Liver (tissue), 9 donors: ENCODE measurements around the gene ADPRS. TPM values are rescaled to one million over a fixed set of nuclear protein-coding genes. Genes with fewer than 3 reads are reported as not detected.

ENCODE experiments used
- DNase-seq: peaks from one replicate; pipeline ENCODE4 v3.0.0-alpha.2; 2017; ENCODE audit warnings: low spot score
- H3K27ac ChIP-seq, 2 donors: one replicate each; pipeline ENCODE4 v1.7.0; 2013; ENCODE audit warnings: inconsistent platforms in 2 of 2, low read length in 2 of 2, control low read depth in 1 of 2, low read depth in 1 of 2, mild to moderate bottlenecking in 1 of 2
- H3K27me3 ChIP-seq, 4 donors: one replicate each; pipeline versions ENCODE4 v1.6.1 to v1.7.0; 2013; ENCODE audit warnings: low read length in 3 of 4, inconsistent platforms in 1 of 4, mild to moderate bottlenecking in 1 of 4, moderate library complexity in 1 of 4; ENCODE audit not compliant: control insufficient read depth in 4 of 4, insufficient read depth in 4 of 4
- H3K36me3 ChIP-seq, 4 donors: one replicate each; pipeline versions ENCODE4 v1.6.1 to v1.7.0; 2013; ENCODE audit warnings: low read length in 3 of 4, mild to moderate bottlenecking in 3 of 4, low read depth in 1 of 4, moderate library complexity in 1 of 4; ENCODE audit not compliant: control insufficient read depth in 4 of 4, insufficient read depth in 3 of 4
- H3K4me1 ChIP-seq, 4 donors: one replicate each; pipeline versions ENCODE4 v1.6.1 to v1.7.0; 2013; ENCODE audit warnings: low read length in 3 of 4, mild to moderate bottlenecking in 3 of 4, moderate library complexity in 1 of 4; ENCODE audit not compliant: control insufficient read depth in 4 of 4, insufficient read depth in 4 of 4
- H3K4me3 ChIP-seq, 3 donors: one replicate each; pipeline versions ENCODE4 v1.6.1 to v1.7.0; 2013; ENCODE audit warnings: low read length in 3 of 3, control low read depth in 1 of 3, low read depth in 1 of 3, mild to moderate bottlenecking in 1 of 3
- H3K9ac ChIP-seq, 2 donors: one replicate each; pipeline ENCODE4 v1.7.0; 2013; ENCODE audit warnings: low read length in 2 of 2, mild to moderate bottlenecking in 2 of 2, moderate library complexity in 2 of 2, control low read depth in 1 of 2, low read depth in 1 of 2
- H3K9me3 ChIP-seq, 4 donors: one replicate each; pipeline versions ENCODE4 v1.6.1 to v1.7.0; 2013; ENCODE audit warnings: low read length in 3 of 4; ENCODE audit not compliant: control insufficient read depth in 4 of 4
- ATF3 ChIP-seq: IDR thresholded peaks from 2 replicates; pipeline ENCODE4 v1.6.1; 2016; ENCODE audit warnings: antibody characterized with exemption
- CTCF ChIP-seq: fragments of 150-350 bp; IDR thresholded peaks from 2 replicates; pipeline ENCODE4 v1.5.1; 2017; ENCODE audit warnings: improper control_type of control experiment, low read depth, low read length; ENCODE audit not compliant: missing input control
- EGR1 ChIP-seq, 2 donors: IDR thresholded peaks; 2 replicates each; pipeline ENCODE4 v1.6.1; 2016 to 2018; ENCODE audit warnings: antibody characterized with exemption in 2 of 2, low read depth in 2 of 2
- FOXA1 ChIP-seq: IDR thresholded peaks from 2 replicates; pipeline ENCODE4 v1.6.1; 2016; ENCODE audit warnings: antibody characterized with exemption
- FOXA2 ChIP-seq: IDR thresholded peaks from 2 replicates; pipeline ENCODE4 v1.6.1; 2016; ENCODE audit warnings: antibody characterized with exemption
- GABPA ChIP-seq, 2 donors: IDR thresholded peaks in 1 of 2; conservative IDR thresholded peaks in 1 of 2; 2 replicates each; pipeline ENCODE4 v1.6.1; 2016; ENCODE audit warnings: antibody characterized with exemption in 2 of 2, mild to moderate bottlenecking in 1 of 2, moderate library complexity in 1 of 2
- HNF4A ChIP-seq, 2 donors: conservative IDR thresholded peaks; 2 replicates each; pipeline ENCODE4 v1.6.1; 2016; ENCODE audit warnings: antibody characterized with exemption in 2 of 2, mild to moderate bottlenecking in 2 of 2
- HNF4G ChIP-seq: IDR thresholded peaks from 2 replicates; pipeline ENCODE4 v1.6.1; 2016; ENCODE audit warnings: antibody characterized with exemption
- JUND ChIP-seq, 2 donors: IDR thresholded peaks; 2 replicates each; pipeline ENCODE4 v1.6.1; 2016; ENCODE audit warnings: antibody characterized with exemption in 2 of 2
- MAX ChIP-seq: IDR thresholded peaks from 2 replicates; pipeline ENCODE4 v1.6.1; 2016; ENCODE audit warnings: antibody characterized with exemption
- NR2F2 ChIP-seq: IDR thresholded peaks from 2 replicates; pipeline ENCODE4 v1.6.1; 2016; ENCODE audit warnings: antibody characterized with exemption
- RAD21 ChIP-seq, 2 donors: IDR thresholded peaks; 2 replicates each; pipeline ENCODE4 v1.6.1; 2016; ENCODE audit warnings: antibody characterized with exemption in 2 of 2, mild to moderate bottlenecking in 2 of 2
- REST ChIP-seq: IDR thresholded peaks from 2 replicates; pipeline ENCODE4 v1.6.1; 2016; ENCODE audit warnings: antibody characterized with exemption, mild to moderate bottlenecking
- RXRA ChIP-seq, 2 donors: IDR thresholded peaks; 2 replicates each; pipeline ENCODE4 v1.6.1; 2017 to 2018; ENCODE audit warnings: antibody characterized with exemption in 2 of 2, mild to moderate bottlenecking in 1 of 2
- SP1 ChIP-seq: IDR thresholded peaks from 2 replicates; pipeline ENCODE4 v1.6.1; 2018; ENCODE audit warnings: antibody characterized with exemption, mild to moderate bottlenecking
- TAF1 ChIP-seq: conservative IDR thresholded peaks from 2 replicates; pipeline ENCODE4 v1.6.1; 2016; ENCODE audit warnings: antibody characterized with exemption, mild to moderate bottlenecking
- YY1 ChIP-seq: IDR thresholded peaks from 2 replicates; pipeline ENCODE4 v1.6.1; 2016; ENCODE audit warnings: antibody characterized with exemption, mild to moderate bottlenecking
- ZBTB33 ChIP-seq: IDR thresholded peaks from 2 replicates; pipeline ENCODE4 v1.6.1; 2016; ENCODE audit warnings: antibody characterized with exemption
- WGBS: extraction: QIAGEN DNeasy Blood & Tissue Kit; methylation state at CpG from one replicate; pipeline ENCODE4 v1.1.7; 2013; 5-methylcytosine and 5-hydroxymethylcytosine counted together
- polyA plus RNA-seq, 2 donors: library from polyadenylated mRNA; stranded (reverse) in 1 of 2; unstranded in 1 of 2; fragments of 200-250 nt in 1 of 2; fragments of >200 nt in 1 of 2; fragmentation: Nextera tagmentation in 1 of 2; extraction: Ambion mirVana in 1 of 2; gene quantifications; one replicate each; pipeline versions ENCODE4 v1.2.1 to v1.2.3, GENCODE V29; 2013 to 2015
- total RNA-seq, 2 donors: library from RNA; depleted of rRNA; stranded (reverse); fragments of >200 nt; gene quantifications; one replicate each; pipeline ENCODE4 v1.2.3, GENCODE V29; 2014
- donor health status: healthy.
- donor health status: healthy.
- donor health status: healthy.
- donor health status: healthy.
- donor health status: healthy.

Gene ADPRS
- total and polyA plus RNA-seq, 4 donors, result 9.4 to 13.1 (median 11.0) TPM

- no peak overlapping the region for H3K4me3 ChIP-seq
- no peak overlapping the region for H3K27ac ChIP-seq
- H3K4me1 ChIP-seq, result peaks cover 0 to 3% (median 1%) of the 10 kb centered on the region in 4 donors
- DNase-seq, result no peak
- no peaks in the 10 kb centered on the region for H3K36me3 ChIP-seq
- TF ChIP-seq CTCF (no peak), ATF3 (no peak), SP1 (no peak), HNF4G (no peak), YY1 (no peak), ZBTB33 (no peak), EGR1 (IDR thresholded peaks at IDR 0.05; ENCODE audit: low read depth in 2 of 2) (no peak), MAX (no peak), GABPA (IDR thresholded peaks at IDR 0.05 in 1 of 2, conservative IDR thresholded peaks at IDR 0.05 in 1 of 2) (no peak), FOXA2 (no peak), RXRA (IDR thresholded peaks at IDR 0.05) (no peak), FOXA1 (no peak), TAF1 (no peak), REST (no peak), NR2F2 (no peak), JUND (IDR thresholded peaks at IDR 0.05) (no peak), RAD21 (IDR thresholded peaks at IDR 0.05) (no peak), HNF4A (conservative IDR thresholded peaks at IDR 0.05) (no peak)
- no peaks in the 10 kb centered on the region for H3K9me3 ChIP-seq
- no peaks in the 10 kb centered on the region for H3K27me3 ChIP-seq
- no peak overlapping the region for H3K9ac ChIP-seq
- 89% methylated on average over 13 of the region's 13 CpGs for WGBS
Observed at GRCh38 chr1:36083219-36083618, 5.5 kb upstream of the ADPRS start.
